ENCODE data around the gene FBXW11. TPM values are rescaled to one million over a fixed set of nuclear protein-coding genes. Genes with fewer than 3 reads are reported as not detected.

The FBXW11 gene
- total and polyA plus RNA-seq, 12 donors = 5.3 to 108 (median 76.6) TPM

- H3K36me3 ChIP-seq = peaks cover 0 to 100% (median 58%) of the 10 kb centered on the region in 9 donors
- DNase-seq = no peak
These were observed 133.8 kb downstream of the FBXW11 start for GRCh38 chr5:171872666-171873065.

GRCh38 chr5:171871711-171872110, 134.7 kb downstream of the FBXW11 start:
- Histone ChIP-seq H3K4me1 (peaks cover 0 to 24% (median 0%) of the 10 kb centered on the region in 9 donors), H3K36me3 (peaks cover 0 to 100% (median 52%) of the 10 kb centered on the region in 9 donors), H3K27me3 (no peaks in the 10 kb centered on the region), H3K4me3 (no peak overlapping the region), H3K9me3 (no peaks in the 10 kb centered on the region), H3K27ac (no peak overlapping the region)
- no peak for TF ChIP-seq CTCF (IDR thresholded peaks at IDR 0.05)
- intact Hi-C loops (cut with DNase I) = no loop called here
- 91 to 98% methylated on average over 1 of the region's 1 CpG for WGBS, 2 donors
- ATAC-seq (no peak), DNase-seq (no peak)

More at GRCh38 chr5:171872666-171873065, 133.8 kb downstream of the FBXW11 start:
- ATAC-seq = no peak
- WGBS, 2 donors = 93 to 95% methylated on average over 5 of the region's 5 CpGs
- no peak overlapping the region for H3K27ac ChIP-seq
- intact Hi-C loops (cut with DNase I) = no loop called here
- H3K4me3 ChIP-seq = no peak overlapping the region
- peaks cover 0 to 24% (median 0%) of the 10 kb centered on the region in 9 donors for H3K4me1 ChIP-seq
- H3K27me3 ChIP-seq = no peaks in the 10 kb centered on the region
- TF ChIP-seq CTCF (IDR thresholded peaks at IDR 0.05) = no peak
- H3K9me3 ChIP-seq = no peaks in the 10 kb centered on the region

GRCh38 chr5:171869956-171870355, 136.5 kb downstream of the FBXW11 start:
- ATAC-seq = no peak
- no peak for DNase-seq
- H3K4me1 ChIP-seq = peaks cover 0 to 21% (median 0%) of the 10 kb centered on the region in 9 donors
- intact Hi-C loops (cut with DNase I) = loop anchor here in 1 of 10 donors (10.0 kb wide), 1 partner anchor 455 kb away; the partner anchor contains the start of gene FGF18
- H3K27ac ChIP-seq = no peak overlapping the region
- H3K4me3 ChIP-seq = no peak overlapping the region
- no peaks in the 10 kb centered on the region for H3K27me3 ChIP-seq
- 35 to 50% methylated on average over 1 of the region's 1 CpG for WGBS, 2 donors
- TF ChIP-seq CTCF (IDR thresholded peaks at IDR 0.05) = no peak
- peaks cover 0 to 98% (median 35%) of the 10 kb centered on the region in 9 donors for H3K36me3 ChIP-seq
- no peaks in the 10 kb centered on the region for H3K9me3 ChIP-seq

GRCh38 chr5:171868236-171868635, 138.2 kb downstream of the FBXW11 start:
- no peak overlapping the region for H3K4me3 ChIP-seq
- H3K36me3 ChIP-seq = peaks cover 0 to 96% (median 30%) of the 10 kb centered on the region in 9 donors
- 73 to 81% methylated on average over 2 of the region's 2 CpGs for WGBS, 2 donors
- no peak overlapping the region for H3K27ac ChIP-seq
- no peaks in the 10 kb centered on the region for H3K27me3 ChIP-seq
- TF ChIP-seq CTCF (IDR thresholded peaks at IDR 0.05) = no peak
- no peak for DNase-seq
- H3K4me1 ChIP-seq = peaks cover 0 to 16% (median 0%) of the 10 kb centered on the region in 9 donors
- intact Hi-C loops (cut with DNase I) = loop anchor here in 1 of 10 donors (10.0 kb wide), 1 partner anchor 453 kb away; the partner anchor contains the start of gene FGF18
- no peaks in the 10 kb centered on the region for H3K9me3 ChIP-seq
- no peak for ATAC-seq

All from heart right ventricle (tissue), 16 donors.